Liver (tissue), 9 donors: ENCODE data around the gene SLC24A3. TPM values are rescaled to one million over a fixed set of nuclear protein-coding genes. Genes with fewer than 3 reads are reported as not detected.

Source experiments
- DNase-seq: peaks from one replicate; pipeline ENCODE4 v3.0.0-alpha.2; 2017; ENCODE audit warnings: low spot score
- H3K27ac ChIP-seq, 2 donors: one replicate each; pipeline ENCODE4 v1.7.0; 2013; ENCODE audit warnings: inconsistent platforms in 2 of 2, low read length in 2 of 2, control low read depth in 1 of 2, low read depth in 1 of 2, mild to moderate bottlenecking in 1 of 2
- H3K27me3 ChIP-seq, 4 donors: one replicate each; pipeline versions ENCODE4 v1.6.1 to v1.7.0; 2013; ENCODE audit warnings: low read length in 3 of 4, inconsistent platforms in 1 of 4, mild to moderate bottlenecking in 1 of 4, moderate library complexity in 1 of 4; ENCODE audit not compliant: control insufficient read depth in 4 of 4, insufficient read depth in 4 of 4
- H3K36me3 ChIP-seq, 4 donors: one replicate each; pipeline versions ENCODE4 v1.6.1 to v1.7.0; 2013; ENCODE audit warnings: low read length in 3 of 4, mild to moderate bottlenecking in 3 of 4, low read depth in 1 of 4, moderate library complexity in 1 of 4; ENCODE audit not compliant: control insufficient read depth in 4 of 4, insufficient read depth in 3 of 4
- H3K4me1 ChIP-seq, 4 donors: one replicate each; pipeline versions ENCODE4 v1.6.1 to v1.7.0; 2013; ENCODE audit warnings: low read length in 3 of 4, mild to moderate bottlenecking in 3 of 4, moderate library complexity in 1 of 4; ENCODE audit not compliant: control insufficient read depth in 4 of 4, insufficient read depth in 4 of 4
- H3K4me3 ChIP-seq, 3 donors: one replicate each; pipeline versions ENCODE4 v1.6.1 to v1.7.0; 2013; ENCODE audit warnings: low read length in 3 of 3, control low read depth in 1 of 3, low read depth in 1 of 3, mild to moderate bottlenecking in 1 of 3
- H3K9ac ChIP-seq, 2 donors: one replicate each; pipeline ENCODE4 v1.7.0; 2013; ENCODE audit warnings: low read length in 2 of 2, mild to moderate bottlenecking in 2 of 2, moderate library complexity in 2 of 2, control low read depth in 1 of 2, low read depth in 1 of 2
- H3K9me3 ChIP-seq, 4 donors: one replicate each; pipeline versions ENCODE4 v1.6.1 to v1.7.0; 2013; ENCODE audit warnings: low read length in 3 of 4; ENCODE audit not compliant: control insufficient read depth in 4 of 4
- EGR1 ChIP-seq, 2 donors: IDR thresholded peaks; 2 replicates each; pipeline ENCODE4 v1.6.1; 2016 to 2018; ENCODE audit warnings: antibody characterized with exemption in 2 of 2, low read depth in 2 of 2
- FOXA1 ChIP-seq: IDR thresholded peaks from 2 replicates; pipeline ENCODE4 v1.6.1; 2016; ENCODE audit warnings: antibody characterized with exemption
- FOXA2 ChIP-seq: IDR thresholded peaks from 2 replicates; pipeline ENCODE4 v1.6.1; 2016; ENCODE audit warnings: antibody characterized with exemption
- GABPA ChIP-seq, 2 donors: IDR thresholded peaks in 1 of 2; conservative IDR thresholded peaks in 1 of 2; 2 replicates each; pipeline ENCODE4 v1.6.1; 2016; ENCODE audit warnings: antibody characterized with exemption in 2 of 2, mild to moderate bottlenecking in 1 of 2, moderate library complexity in 1 of 2
- HNF4A ChIP-seq, 2 donors: conservative IDR thresholded peaks; 2 replicates each; pipeline ENCODE4 v1.6.1; 2016; ENCODE audit warnings: antibody characterized with exemption in 2 of 2, mild to moderate bottlenecking in 2 of 2
- HNF4G ChIP-seq: IDR thresholded peaks from 2 replicates; pipeline ENCODE4 v1.6.1; 2016; ENCODE audit warnings: antibody characterized with exemption
- JUND ChIP-seq, 2 donors: IDR thresholded peaks; 2 replicates each; pipeline ENCODE4 v1.6.1; 2016; ENCODE audit warnings: antibody characterized with exemption in 2 of 2
- NR2F2 ChIP-seq: IDR thresholded peaks from 2 replicates; pipeline ENCODE4 v1.6.1; 2016; ENCODE audit warnings: antibody characterized with exemption
- RAD21 ChIP-seq, 2 donors: IDR thresholded peaks; 2 replicates each; pipeline ENCODE4 v1.6.1; 2016; ENCODE audit warnings: antibody characterized with exemption in 2 of 2, mild to moderate bottlenecking in 2 of 2
- RXRA ChIP-seq, 2 donors: IDR thresholded peaks; 2 replicates each; pipeline ENCODE4 v1.6.1; 2017 to 2018; ENCODE audit warnings: antibody characterized with exemption in 2 of 2, mild to moderate bottlenecking in 1 of 2
- SP1 ChIP-seq: IDR thresholded peaks from 2 replicates; pipeline ENCODE4 v1.6.1; 2018; ENCODE audit warnings: antibody characterized with exemption, mild to moderate bottlenecking
- TAF1 ChIP-seq: conservative IDR thresholded peaks from 2 replicates; pipeline ENCODE4 v1.6.1; 2016; ENCODE audit warnings: antibody characterized with exemption, mild to moderate bottlenecking
- YY1 ChIP-seq: IDR thresholded peaks from 2 replicates; pipeline ENCODE4 v1.6.1; 2016; ENCODE audit warnings: antibody characterized with exemption, mild to moderate bottlenecking
- WGBS: extraction: QIAGEN DNeasy Blood & Tissue Kit; methylation state at CpG from one replicate; pipeline ENCODE4 v1.1.7; 2013; 5-methylcytosine and 5-hydroxymethylcytosine counted together
- polyA plus RNA-seq, 2 donors: library from polyadenylated mRNA; stranded (reverse) in 1 of 2; unstranded in 1 of 2; fragments of 200-250 nt in 1 of 2; fragments of >200 nt in 1 of 2; fragmentation: Nextera tagmentation in 1 of 2; extraction: Ambion mirVana in 1 of 2; gene quantifications; one replicate each; pipeline versions ENCODE4 v1.2.1 to v1.2.3, GENCODE V29; 2013 to 2015
- total RNA-seq, 2 donors: library from RNA; depleted of rRNA; stranded (reverse); fragments of >200 nt; gene quantifications; one replicate each; pipeline ENCODE4 v1.2.3, GENCODE V29; 2014
- TF ChIP-seq, protein P1 (sequence below): IDR thresholded peaks from 2 replicates; pipeline ENCODE4 v1.6.1; 2016; ENCODE audit warnings: antibody characterized with exemption
- TF ChIP-seq, protein P2 (sequence below): IDR thresholded peaks from 2 replicates; pipeline ENCODE4 v1.6.1; 2016; ENCODE audit warnings: antibody characterized with exemption, mild to moderate bottlenecking
- TF ChIP-seq, protein P3 (sequence below): IDR thresholded peaks from 2 replicates; pipeline ENCODE4 v1.6.1; 2016; ENCODE audit warnings: antibody characterized with exemption
- TF ChIP-seq, protein P4 (sequence below): IDR thresholded peaks from 2 replicates; pipeline ENCODE4 v1.6.1; 2016; ENCODE audit warnings: antibody characterized with exemption
- TF ChIP-seq, protein P5 (sequence below): fragments of 150-350 bp; IDR thresholded peaks from 2 replicates; pipeline ENCODE4 v1.5.1; 2017; ENCODE audit warnings: improper control_type of control experiment, low read depth, low read length; ENCODE audit not compliant: missing input control
- donor health status: healthy.
- donor health status: healthy.
- donor health status: healthy.
- donor health status: healthy.
- donor health status: healthy.

Gene SLC24A3
- total and polyA plus RNA-seq, 4 donors: 0.28 to 1.8 (median 0.46) TPM

DNA sequence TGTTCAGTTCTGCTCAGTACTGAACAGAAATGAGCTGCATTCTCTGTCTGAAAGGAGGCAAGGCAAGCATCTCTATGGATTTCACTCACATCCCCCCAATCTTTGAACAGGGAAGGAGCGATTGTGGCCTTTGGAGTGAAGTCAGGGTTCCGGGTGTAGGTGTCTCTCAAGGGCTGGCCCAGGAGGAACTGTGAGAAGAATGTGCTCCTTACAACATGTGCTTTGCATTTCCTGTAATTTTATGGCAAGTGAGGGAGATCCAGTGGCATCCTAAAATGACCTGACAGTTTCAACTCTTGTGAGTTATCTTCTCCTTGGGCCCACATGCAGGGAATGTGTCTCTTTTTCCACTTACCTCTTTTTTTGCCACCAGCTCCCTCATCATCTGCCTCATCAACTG lies 482.6 kb downstream of the SLC24A3 start:
- WGBS: 68% methylated on average over 2 of the region's 2 CpGs
- Histone ChIP-seq H3K36me3 (no peaks in the 10 kb centered on the region), H3K27me3 (no peaks in the 10 kb centered on the region), H3K4me1 (no peaks in the 10 kb centered on the region), H3K9me3 (no peaks in the 10 kb centered on the region), H3K27ac (no peak overlapping the region), H3K9ac (no peak overlapping the region), H3K4me3 (no peak overlapping the region)
- TF ChIP-seq FOXA1 (no peak), YY1 (no peak), SP1 (no peak), EGR1 (IDR thresholded peaks at IDR 0.05; ENCODE audit: low read depth in 2 of 2) (no peak), FOXA2 (no peak), NR2F2 (no peak), RXRA (IDR thresholded peaks at IDR 0.05) (no peak), GABPA (IDR thresholded peaks at IDR 0.05 in 1 of 2, conservative IDR thresholded peaks at IDR 0.05 in 1 of 2) (no peak), JUND (IDR thresholded peaks at IDR 0.05) (no peak), RAD21 (IDR thresholded peaks at IDR 0.05) (no peak), HNF4G (no peak), HNF4A (conservative IDR thresholded peaks at IDR 0.05) (no peak), TAF1 (no peak)
- TF ChIP-seq, protein P1, sequence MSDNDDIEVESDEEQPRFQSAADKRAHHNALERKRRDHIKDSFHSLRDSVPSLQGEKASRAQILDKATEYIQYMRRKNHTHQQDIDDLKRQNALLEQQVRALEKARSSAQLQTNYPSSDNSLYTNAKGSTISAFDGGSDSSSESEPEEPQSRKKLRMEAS: no peak
- TF ChIP-seq, protein P2, sequence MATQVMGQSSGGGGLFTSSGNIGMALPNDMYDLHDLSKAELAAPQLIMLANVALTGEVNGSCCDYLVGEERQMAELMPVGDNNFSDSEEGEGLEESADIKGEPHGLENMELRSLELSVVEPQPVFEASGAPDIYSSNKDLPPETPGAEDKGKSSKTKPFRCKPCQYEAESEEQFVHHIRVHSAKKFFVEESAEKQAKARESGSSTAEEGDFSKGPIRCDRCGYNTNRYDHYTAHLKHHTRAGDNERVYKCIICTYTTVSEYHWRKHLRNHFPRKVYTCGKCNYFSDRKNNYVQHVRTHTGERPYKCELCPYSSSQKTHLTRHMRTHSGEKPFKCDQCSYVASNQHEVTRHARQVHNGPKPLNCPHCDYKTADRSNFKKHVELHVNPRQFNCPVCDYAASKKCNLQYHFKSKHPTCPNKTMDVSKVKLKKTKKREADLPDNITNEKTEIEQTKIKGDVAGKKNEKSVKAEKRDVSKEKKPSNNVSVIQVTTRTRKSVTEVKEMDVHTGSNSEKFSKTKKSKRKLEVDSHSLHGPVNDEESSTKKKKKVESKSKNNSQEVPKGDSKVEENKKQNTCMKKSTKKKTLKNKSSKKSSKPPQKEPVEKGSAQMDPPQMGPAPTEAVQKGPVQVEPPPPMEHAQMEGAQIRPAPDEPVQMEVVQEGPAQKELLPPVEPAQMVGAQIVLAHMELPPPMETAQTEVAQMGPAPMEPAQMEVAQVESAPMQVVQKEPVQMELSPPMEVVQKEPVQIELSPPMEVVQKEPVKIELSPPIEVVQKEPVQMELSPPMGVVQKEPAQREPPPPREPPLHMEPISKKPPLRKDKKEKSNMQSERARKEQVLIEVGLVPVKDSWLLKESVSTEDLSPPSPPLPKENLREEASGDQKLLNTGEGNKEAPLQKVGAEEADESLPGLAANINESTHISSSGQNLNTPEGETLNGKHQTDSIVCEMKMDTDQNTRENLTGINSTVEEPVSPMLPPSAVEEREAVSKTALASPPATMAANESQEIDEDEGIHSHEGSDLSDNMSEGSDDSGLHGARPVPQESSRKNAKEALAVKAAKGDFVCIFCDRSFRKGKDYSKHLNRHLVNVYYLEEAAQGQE: no peak
- TF ChIP-seq, protein P3, sequence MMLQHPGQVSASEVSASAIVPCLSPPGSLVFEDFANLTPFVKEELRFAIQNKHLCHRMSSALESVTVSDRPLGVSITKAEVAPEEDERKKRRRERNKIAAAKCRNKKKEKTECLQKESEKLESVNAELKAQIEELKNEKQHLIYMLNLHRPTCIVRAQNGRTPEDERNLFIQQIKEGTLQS: no peak
- TF ChIP-seq, protein P4, sequence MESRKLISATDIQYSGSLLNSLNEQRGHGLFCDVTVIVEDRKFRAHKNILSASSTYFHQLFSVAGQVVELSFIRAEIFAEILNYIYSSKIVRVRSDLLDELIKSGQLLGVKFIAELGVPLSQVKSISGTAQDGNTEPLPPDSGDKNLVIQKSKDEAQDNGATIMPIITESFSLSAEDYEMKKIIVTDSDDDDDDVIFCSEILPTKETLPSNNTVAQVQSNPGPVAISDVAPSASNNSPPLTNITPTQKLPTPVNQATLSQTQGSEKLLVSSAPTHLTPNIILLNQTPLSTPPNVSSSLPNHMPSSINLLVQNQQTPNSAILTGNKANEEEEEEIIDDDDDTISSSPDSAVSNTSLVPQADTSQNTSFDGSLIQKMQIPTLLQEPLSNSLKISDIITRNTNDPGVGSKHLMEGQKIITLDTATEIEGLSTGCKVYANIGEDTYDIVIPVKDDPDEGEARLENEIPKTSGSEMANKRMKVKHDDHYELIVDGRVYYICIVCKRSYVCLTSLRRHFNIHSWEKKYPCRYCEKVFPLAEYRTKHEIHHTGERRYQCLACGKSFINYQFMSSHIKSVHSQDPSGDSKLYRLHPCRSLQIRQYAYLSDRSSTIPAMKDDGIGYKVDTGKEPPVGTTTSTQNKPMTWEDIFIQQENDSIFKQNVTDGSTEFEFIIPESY: no peak
- TF ChIP-seq, protein P5, sequence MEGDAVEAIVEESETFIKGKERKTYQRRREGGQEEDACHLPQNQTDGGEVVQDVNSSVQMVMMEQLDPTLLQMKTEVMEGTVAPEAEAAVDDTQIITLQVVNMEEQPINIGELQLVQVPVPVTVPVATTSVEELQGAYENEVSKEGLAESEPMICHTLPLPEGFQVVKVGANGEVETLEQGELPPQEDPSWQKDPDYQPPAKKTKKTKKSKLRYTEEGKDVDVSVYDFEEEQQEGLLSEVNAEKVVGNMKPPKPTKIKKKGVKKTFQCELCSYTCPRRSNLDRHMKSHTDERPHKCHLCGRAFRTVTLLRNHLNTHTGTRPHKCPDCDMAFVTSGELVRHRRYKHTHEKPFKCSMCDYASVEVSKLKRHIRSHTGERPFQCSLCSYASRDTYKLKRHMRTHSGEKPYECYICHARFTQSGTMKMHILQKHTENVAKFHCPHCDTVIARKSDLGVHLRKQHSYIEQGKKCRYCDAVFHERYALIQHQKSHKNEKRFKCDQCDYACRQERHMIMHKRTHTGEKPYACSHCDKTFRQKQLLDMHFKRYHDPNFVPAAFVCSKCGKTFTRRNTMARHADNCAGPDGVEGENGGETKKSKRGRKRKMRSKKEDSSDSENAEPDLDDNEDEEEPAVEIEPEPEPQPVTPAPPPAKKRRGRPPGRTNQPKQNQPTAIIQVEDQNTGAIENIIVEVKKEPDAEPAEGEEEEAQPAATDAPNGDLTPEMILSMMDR: no peak
- no peak for DNase-seq

DNA sequence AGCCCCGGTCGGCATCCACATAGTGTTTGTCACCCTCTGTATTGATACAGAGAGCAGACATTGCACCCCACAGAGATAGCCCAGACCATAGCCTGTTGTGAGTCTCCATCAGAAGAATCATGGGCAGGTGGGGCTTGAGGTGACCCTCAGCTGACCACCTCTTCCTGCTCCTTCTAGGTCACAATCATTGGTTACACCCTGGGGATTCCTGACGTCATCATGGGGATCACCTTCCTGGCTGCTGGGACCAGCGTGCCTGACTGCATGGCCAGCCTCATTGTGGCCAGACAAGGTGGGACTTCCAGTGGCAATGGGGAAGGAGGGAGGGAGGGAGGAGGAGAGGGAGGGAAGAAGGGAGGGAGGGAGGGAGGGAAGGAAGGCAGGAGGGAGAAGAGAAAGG lies 484.2 kb downstream of the SLC24A3 start:
- Histone ChIP-seq H3K4me3 (no peak overlapping the region), H3K9ac (no peak overlapping the region), H3K4me1 (no peaks in the 10 kb centered on the region), H3K36me3 (no peaks in the 10 kb centered on the region), H3K9me3 (no peaks in the 10 kb centered on the region), H3K27me3 (no peaks in the 10 kb centered on the region), H3K27ac (no peak overlapping the region)
- no peak for TF ChIP-seq NR2F2
- TF ChIP-seq, protein P4: no peak
- TF ChIP-seq, protein P3: no peak
- WGBS: 88% methylated on average over 4 of the region's 4 CpGs
- DNase-seq: no peak
